ENCODE measurements around the gene E2F4.

- TF ChIP-seq POLR2A (IDR thresholded peaks at IDR 0.05; ENCODE audit: extremely low read depth, insufficient read length) (no peak), CTCF (IDR thresholded peaks at IDR 0.05; ENCODE audit: low read depth, low read length) (no peak), MYC (IDR thresholded peaks at IDR 0.05; ENCODE audit: low read depth, low read length) (no peak)
Observed at GRCh38 chr16:67185651-67186134, 6.3 kb upstream of the E2F4 start.

All from NB4 (cell line).